NCI-H1930 (cell line): ENCODE results near the gene TPP2.

Experiments used
- DNase-seq, 2 experiments: peaks; one replicate each; lab custom pipeline; 2025; lab: John Stamatoyannopoulos, UW

TPP2 gene

GRCh38 chr13:102597029-102597961, 509 bp downstream of the TPP2 start:
- DNase-seq = no peak

GRCh38 chr13:102598061-102598460, 1.3 kb downstream of the TPP2 start:
- no peak for DNase-seq

GRCh38 chr13:102599426-102600012, 2.7 kb downstream of the TPP2 start:
- no peak for DNase-seq

GRCh38 chr13:102606537-102607309, 9.9 kb downstream of the TPP2 start:
- no peak for DNase-seq

- no peak for DNase-seq
Measured at GRCh38 chr13:102608974-102609373, 12.2 kb downstream of the TPP2 start.

GRCh38 chr13:102609696-102610095, 12.9 kb downstream of the TPP2 start:
- no peak for DNase-seq

GRCh38 chr13:102610296-102610895, 13.6 kb downstream of the TPP2 start:
- DNase-seq = no peak

GRCh38 chr13:102617697-102618350, 21.0 kb downstream of the TPP2 start:
- no peak for DNase-seq

- DNase-seq = no peak
Measured at GRCh38 chr13:102620516-102620915, 23.7 kb downstream of the TPP2 start.

GRCh38 chr13:102626928-102627327, 30.1 kb downstream of the TPP2 start:
- DNase-seq = no peak

GRCh38 chr13:102628559-102628958, 31.8 kb downstream of the TPP2 start:
- no peak for DNase-seq

GRCh38 chr13:102631198-102631597, 34.4 kb downstream of the TPP2 start:
- DNase-seq = no peak

GRCh38 chr13:102638741-102639140, 42.0 kb downstream of the TPP2 start:
- DNase-seq = no peak

GRCh38 chr13:102642029-102642428, 45.2 kb downstream of the TPP2 start:
- no peak for DNase-seq

- no peak for DNase-seq
Measured at GRCh38 chr13:102642475-102642874, 45.7 kb downstream of the TPP2 start.

- no peak for DNase-seq
Measured at GRCh38 chr13:102643656-102644055, 46.9 kb downstream of the TPP2 start.

GRCh38 chr13:102645701-102646100, 48.9 kb downstream of the TPP2 start:
- DNase-seq = no peak

GRCh38 chr13:102648046-102648445, 51.3 kb downstream of the TPP2 start:
- DNase-seq = no peak

GRCh38 chr13:102650444-102650843, 53.7 kb downstream of the TPP2 start:
- no peak for DNase-seq

GRCh38 chr13:102651392-102651791, 54.6 kb downstream of the TPP2 start:
- no peak for DNase-seq

GRCh38 chr13:102651892-102652291, 55.1 kb downstream of the TPP2 start:
- no peak for DNase-seq

- no peak for DNase-seq
Measured at GRCh38 chr13:102654756-102655155, 58.0 kb downstream of the TPP2 start.
